ENCODE data around the gene KCNJ1. TPM values are rescaled to one million over a fixed set of nuclear protein-coding genes. Genes with fewer than 3 reads are reported as not detected.

Gene KCNJ1
- total and polyA plus RNA-seq, 2 donors (not counting 3 experiments of a cell fraction or from before 2014, with no cell fraction given) = not detected

DNA sequence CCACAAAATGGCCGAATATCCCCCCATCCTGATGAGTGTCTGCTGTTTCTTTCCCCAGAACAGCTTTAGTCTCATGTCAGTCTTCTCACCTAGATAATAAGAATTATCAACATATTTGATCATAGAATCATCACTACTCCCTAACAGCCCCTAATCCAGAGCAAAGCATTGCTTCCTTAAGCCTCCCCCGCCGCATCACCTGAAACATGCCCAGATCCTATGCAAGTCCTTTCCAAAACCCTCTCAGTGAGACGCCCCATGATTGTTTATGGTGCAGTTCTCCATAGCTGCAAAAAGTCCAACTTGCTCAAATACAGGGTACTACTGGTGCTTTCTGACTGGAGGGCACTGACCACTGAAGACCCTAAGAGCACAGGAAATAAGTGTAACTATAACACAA lies 20.1 kb downstream of the KCNJ1 start:
- Histone ChIP-seq H3K27me3 (ENCODE audit: control insufficient read depth in 2 of 2, insufficient read depth in 2 of 2, low read length in 2 of 2) (no peaks in the 10 kb centered on the region), H3K4me3 (replicated peaks in 1 of 3; ENCODE audit: insufficient read depth in 1 of 3, low read depth in 1 of 3, low read length in 3 of 3) (no peak overlapping the region), H4K20me1 (replicated peaks; ENCODE audit: control insufficient read depth, extremely low read depth, insufficient read depth, low read length) (no peaks in the 10 kb centered on the region), H3K4me2 (ENCODE audit: insufficient read depth, low read length) (no peak overlapping the region), H3K9me1 (replicated peaks; ENCODE audit: control insufficient read depth, extremely low read depth, insufficient read depth, low read length) (no peaks in the 10 kb centered on the region), H3K9me3 (replicated peaks; ENCODE audit: control insufficient read depth, insufficient read depth, low read length) (no peaks in the 10 kb centered on the region), H3K79me2 (ENCODE audit: control insufficient read depth, insufficient read depth, low read length) (no peaks in the 10 kb centered on the region), H3K36me3 (ENCODE audit: control insufficient read depth in 2 of 2, extremely low read depth in 1 of 2, insufficient read depth in 2 of 2, low read length in 2 of 2) (no peaks in the 10 kb centered on the region), H3K27ac (ENCODE audit: insufficient read depth, low read depth, low read length) (no peak overlapping the region), H3K4me1 (ENCODE audit: control insufficient read depth, extremely low read depth, insufficient read depth, low read length) (peaks cover 18% of the 10 kb centered on the region), H3K9ac (replicated peaks; ENCODE audit: extremely low read depth, insufficient read depth, low read length) (no peak overlapping the region), H2AFZ (ENCODE audit: low read depth, low read length) (no peak overlapping the region)
- intact Hi-C loops (cut with micrococcal nuclease) = loop anchor here (5.0 kb wide), 2 partner anchors 555 to 815 kb away; no protein-coding TSS in a partner anchor
- TF ChIP-seq, protein P1, sequence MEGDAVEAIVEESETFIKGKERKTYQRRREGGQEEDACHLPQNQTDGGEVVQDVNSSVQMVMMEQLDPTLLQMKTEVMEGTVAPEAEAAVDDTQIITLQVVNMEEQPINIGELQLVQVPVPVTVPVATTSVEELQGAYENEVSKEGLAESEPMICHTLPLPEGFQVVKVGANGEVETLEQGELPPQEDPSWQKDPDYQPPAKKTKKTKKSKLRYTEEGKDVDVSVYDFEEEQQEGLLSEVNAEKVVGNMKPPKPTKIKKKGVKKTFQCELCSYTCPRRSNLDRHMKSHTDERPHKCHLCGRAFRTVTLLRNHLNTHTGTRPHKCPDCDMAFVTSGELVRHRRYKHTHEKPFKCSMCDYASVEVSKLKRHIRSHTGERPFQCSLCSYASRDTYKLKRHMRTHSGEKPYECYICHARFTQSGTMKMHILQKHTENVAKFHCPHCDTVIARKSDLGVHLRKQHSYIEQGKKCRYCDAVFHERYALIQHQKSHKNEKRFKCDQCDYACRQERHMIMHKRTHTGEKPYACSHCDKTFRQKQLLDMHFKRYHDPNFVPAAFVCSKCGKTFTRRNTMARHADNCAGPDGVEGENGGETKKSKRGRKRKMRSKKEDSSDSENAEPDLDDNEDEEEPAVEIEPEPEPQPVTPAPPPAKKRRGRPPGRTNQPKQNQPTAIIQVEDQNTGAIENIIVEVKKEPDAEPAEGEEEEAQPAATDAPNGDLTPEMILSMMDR (IDR thresholded peaks at IDR 0.05; ENCODE audit: extremely low read depth in 1 of 2, insufficient read depth in 1 of 2, low read depth in 1 of 2, low read length in 2 of 2) = no peak
- TF ChIP-seq GATA2 (IDR thresholded peaks at IDR 0.05; ENCODE audit: insufficient read depth, insufficient read length, low read depth, low read length) = no peak
- TF ChIP-seq POLR2AphosphoS5 (IDR thresholded peaks at IDR 0.05; ENCODE audit: insufficient read depth, low read depth, low read length) = no peak
- no peak for TF ChIP-seq FOS (IDR thresholded peaks at IDR 0.05; ENCODE audit: borderline replicate concordance, insufficient read depth, low read length)
- TF ChIP-seq, protein P2, sequence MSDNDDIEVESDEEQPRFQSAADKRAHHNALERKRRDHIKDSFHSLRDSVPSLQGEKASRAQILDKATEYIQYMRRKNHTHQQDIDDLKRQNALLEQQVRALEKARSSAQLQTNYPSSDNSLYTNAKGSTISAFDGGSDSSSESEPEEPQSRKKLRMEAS (IDR thresholded peaks at IDR 0.05; ENCODE audit: insufficient read depth, insufficient read length) = no peak
- no peak for TF ChIP-seq JUN (IDR thresholded peaks at IDR 0.05; ENCODE audit: borderline replicate concordance, insufficient read depth, insufficient read length, low read depth)
- no peak for TF ChIP-seq EZH2 (IDR thresholded peaks at IDR 0.05; ENCODE audit: borderline replicate concordance, low read depth, low read length, severe bottlenecking)
- no TSS peak for BruUV-seq (replicated peaks)
- DNase-seq (ENCODE audit: low read depth, low spot score) (no peak), FAIRE-seq (no peak)
- POLR2A ChIA-PET = no interaction called here
- CTCF ChIA-PET = interaction anchor here (1.4 to 2.2 kb wide), 2 partner anchors 11 to 689 kb away, joined by 3 to 6 read pairs; no protein-coding TSS in a partner anchor
- dilution Hi-C loops (cut with MboI; ENCODE audit: extremely low pct_ligation_motif_present, low sequenced_read_pairs) = no loop called here
